ENCODE data around the gene ZNF496.

DNA sequence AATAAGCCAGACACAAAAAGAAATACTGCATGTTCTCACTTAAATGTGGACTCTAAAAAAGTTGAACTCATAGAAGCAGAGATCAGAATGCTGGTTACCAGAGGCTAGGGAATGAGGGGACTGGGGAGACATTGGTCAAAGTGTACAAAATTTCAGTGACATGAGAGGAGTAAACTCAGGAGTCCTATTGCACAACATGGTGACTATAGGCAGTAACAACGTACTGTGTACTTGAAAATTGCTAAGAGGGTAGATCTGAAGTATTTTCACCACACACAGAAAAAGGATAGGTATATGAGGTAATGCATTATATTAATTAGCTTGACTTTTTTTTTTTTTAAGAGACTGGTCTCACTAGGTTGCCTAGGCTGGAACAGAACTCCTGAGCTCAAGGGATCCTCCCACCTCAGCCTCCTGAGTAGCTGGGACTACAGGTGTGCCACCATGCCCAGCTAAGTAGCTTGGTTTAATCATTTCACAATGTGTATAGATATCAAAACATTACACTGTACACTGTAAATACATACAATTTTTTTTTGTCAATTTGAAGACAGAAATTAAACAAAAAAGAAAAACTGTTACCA lies 7.4 kb downstream of the ZNF496 start:
- TF ChIP-seq, protein P1, sequence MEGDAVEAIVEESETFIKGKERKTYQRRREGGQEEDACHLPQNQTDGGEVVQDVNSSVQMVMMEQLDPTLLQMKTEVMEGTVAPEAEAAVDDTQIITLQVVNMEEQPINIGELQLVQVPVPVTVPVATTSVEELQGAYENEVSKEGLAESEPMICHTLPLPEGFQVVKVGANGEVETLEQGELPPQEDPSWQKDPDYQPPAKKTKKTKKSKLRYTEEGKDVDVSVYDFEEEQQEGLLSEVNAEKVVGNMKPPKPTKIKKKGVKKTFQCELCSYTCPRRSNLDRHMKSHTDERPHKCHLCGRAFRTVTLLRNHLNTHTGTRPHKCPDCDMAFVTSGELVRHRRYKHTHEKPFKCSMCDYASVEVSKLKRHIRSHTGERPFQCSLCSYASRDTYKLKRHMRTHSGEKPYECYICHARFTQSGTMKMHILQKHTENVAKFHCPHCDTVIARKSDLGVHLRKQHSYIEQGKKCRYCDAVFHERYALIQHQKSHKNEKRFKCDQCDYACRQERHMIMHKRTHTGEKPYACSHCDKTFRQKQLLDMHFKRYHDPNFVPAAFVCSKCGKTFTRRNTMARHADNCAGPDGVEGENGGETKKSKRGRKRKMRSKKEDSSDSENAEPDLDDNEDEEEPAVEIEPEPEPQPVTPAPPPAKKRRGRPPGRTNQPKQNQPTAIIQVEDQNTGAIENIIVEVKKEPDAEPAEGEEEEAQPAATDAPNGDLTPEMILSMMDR (CRISPR knock-in tag; IDR thresholded peaks at IDR 0.05) = no peak
- TF ChIP-seq ZBTB7A (CRISPR knock-in tag; IDR thresholded peaks at IDR 0.05) (no peak), ZNF24 (IDR thresholded peaks at IDR 0.05) (no peak), EZH2 (conservative IDR thresholded peaks at IDR 0.05; ENCODE audit: low read depth, low read length) (no peak), MED1 (CRISPR knock-in tag; IDR thresholded peaks at IDR 0.05) (no peak), SETDB1 (CRISPR knock-in tag; IDR thresholded peaks at IDR 0.05; ENCODE audit: borderline replicate concordance) (no peak), SP1 (IDR thresholded peaks at IDR 0.05) (no peak), SP1 (CRISPR knock-in tag; IDR thresholded peaks at IDR 0.05) (no peak), SRSF9 (IDR thresholded peaks at IDR 0.05; ENCODE audit: borderline replicate concordance, insufficient read depth, low read depth, low read length, poor library complexity, severe bottlenecking) (no peak), ZKSCAN8 (CRISPR knock-in tag; IDR thresholded peaks at IDR 0.05; ENCODE audit: borderline replicate concordance) (no peak)
- TF ChIP-seq, protein P2, sequence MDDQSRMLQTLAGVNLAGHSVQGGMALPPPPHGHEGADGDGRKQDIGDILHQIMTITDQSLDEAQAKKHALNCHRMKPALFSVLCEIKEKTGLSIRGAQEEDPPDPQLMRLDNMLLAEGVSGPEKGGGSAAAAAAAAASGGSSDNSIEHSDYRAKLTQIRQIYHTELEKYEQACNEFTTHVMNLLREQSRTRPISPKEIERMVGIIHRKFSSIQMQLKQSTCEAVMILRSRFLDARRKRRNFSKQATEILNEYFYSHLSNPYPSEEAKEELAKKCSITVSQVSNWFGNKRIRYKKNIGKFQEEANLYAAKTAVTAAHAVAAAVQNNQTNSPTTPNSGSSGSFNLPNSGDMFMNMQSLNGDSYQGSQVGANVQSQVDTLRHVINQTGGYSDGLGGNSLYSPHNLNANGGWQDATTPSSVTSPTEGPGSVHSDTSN (CRISPR knock-in tag; IDR thresholded peaks at IDR 0.05; ENCODE audit: borderline replicate concordance) = no peak
- TF ChIP-seq, protein P3, sequence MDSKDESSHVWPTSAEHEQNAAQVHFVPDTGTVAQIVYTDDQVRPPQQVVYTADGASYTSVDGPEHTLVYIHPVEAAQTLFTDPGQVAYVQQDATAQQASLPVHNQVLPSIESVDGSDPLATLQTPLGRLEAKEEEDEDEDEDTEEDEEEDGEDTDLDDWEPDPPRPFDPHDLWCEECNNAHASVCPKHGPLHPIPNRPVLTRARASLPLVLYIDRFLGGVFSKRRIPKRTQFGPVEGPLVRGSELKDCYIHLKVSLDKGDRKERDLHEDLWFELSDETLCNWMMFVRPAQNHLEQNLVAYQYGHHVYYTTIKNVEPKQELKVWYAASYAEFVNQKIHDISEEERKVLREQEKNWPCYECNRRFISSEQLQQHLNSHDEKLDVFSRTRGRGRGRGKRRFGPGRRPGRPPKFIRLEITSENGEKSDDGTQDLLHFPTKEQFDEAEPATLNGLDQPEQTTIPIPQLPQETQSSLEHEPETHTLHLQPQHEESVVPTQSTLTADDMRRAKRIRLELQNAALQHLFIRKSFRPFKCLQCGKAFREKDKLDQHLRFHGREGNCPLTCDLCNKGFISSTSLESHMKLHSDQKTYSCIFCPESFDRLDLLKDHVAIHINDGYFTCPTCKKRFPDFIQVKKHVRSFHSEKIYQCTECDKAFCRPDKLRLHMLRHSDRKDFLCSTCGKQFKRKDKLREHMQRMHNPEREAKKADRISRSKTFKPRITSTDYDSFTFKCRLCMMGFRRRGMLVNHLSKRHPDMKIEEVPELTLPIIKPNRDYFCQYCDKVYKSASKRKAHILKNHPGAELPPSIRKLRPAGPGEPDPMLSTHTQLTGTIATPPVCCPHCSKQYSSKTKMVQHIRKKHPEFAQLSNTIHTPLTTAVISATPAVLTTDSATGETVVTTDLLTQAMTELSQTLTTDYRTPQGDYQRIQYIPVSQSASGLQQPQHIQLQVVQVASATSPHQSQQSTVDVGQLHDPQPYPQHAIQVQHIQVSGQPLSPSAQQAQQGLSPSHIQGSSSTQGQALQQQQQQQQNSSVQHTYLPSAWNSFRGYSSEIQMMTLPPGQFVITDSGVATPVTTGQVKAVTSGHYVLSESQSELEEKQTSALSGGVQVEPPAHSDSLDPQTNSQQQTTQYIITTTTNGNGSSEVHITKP (CRISPR knock-in tag; IDR thresholded peaks at IDR 0.05; ENCODE audit: low read depth) = no peak
- TF ChIP-seq, protein P4, sequence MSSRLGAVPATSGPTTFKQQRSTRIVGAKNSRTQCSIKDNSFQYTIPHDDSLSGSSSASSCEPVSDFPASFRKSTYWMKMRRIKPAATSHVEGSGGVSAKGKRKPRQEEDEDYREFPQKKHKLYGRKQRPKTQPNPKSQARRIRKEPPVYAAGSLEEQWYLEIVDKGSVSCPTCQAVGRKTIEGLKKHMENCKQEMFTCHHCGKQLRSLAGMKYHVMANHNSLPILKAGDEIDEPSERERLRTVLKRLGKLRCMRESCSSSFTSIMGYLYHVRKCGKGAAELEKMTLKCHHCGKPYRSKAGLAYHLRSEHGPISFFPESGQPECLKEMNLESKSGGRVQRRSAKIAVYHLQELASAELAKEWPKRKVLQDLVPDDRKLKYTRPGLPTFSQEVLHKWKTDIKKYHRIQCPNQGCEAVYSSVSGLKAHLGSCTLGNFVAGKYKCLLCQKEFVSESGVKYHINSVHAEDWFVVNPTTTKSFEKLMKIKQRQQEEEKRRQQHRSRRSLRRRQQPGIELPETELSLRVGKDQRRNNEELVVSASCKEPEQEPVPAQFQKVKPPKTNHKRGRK (CRISPR knock-in tag; IDR thresholded peaks at IDR 0.05) = no peak
- TF ChIP-seq, protein P5, sequence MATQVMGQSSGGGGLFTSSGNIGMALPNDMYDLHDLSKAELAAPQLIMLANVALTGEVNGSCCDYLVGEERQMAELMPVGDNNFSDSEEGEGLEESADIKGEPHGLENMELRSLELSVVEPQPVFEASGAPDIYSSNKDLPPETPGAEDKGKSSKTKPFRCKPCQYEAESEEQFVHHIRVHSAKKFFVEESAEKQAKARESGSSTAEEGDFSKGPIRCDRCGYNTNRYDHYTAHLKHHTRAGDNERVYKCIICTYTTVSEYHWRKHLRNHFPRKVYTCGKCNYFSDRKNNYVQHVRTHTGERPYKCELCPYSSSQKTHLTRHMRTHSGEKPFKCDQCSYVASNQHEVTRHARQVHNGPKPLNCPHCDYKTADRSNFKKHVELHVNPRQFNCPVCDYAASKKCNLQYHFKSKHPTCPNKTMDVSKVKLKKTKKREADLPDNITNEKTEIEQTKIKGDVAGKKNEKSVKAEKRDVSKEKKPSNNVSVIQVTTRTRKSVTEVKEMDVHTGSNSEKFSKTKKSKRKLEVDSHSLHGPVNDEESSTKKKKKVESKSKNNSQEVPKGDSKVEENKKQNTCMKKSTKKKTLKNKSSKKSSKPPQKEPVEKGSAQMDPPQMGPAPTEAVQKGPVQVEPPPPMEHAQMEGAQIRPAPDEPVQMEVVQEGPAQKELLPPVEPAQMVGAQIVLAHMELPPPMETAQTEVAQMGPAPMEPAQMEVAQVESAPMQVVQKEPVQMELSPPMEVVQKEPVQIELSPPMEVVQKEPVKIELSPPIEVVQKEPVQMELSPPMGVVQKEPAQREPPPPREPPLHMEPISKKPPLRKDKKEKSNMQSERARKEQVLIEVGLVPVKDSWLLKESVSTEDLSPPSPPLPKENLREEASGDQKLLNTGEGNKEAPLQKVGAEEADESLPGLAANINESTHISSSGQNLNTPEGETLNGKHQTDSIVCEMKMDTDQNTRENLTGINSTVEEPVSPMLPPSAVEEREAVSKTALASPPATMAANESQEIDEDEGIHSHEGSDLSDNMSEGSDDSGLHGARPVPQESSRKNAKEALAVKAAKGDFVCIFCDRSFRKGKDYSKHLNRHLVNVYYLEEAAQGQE (IDR thresholded peaks at IDR 0.05; ENCODE audit: borderline replicate concordance in 1 of 2, low read depth in 1 of 2, low read length in 2 of 2) = no peak
